ENCODE data around the gene DUOX1.

DNA sequence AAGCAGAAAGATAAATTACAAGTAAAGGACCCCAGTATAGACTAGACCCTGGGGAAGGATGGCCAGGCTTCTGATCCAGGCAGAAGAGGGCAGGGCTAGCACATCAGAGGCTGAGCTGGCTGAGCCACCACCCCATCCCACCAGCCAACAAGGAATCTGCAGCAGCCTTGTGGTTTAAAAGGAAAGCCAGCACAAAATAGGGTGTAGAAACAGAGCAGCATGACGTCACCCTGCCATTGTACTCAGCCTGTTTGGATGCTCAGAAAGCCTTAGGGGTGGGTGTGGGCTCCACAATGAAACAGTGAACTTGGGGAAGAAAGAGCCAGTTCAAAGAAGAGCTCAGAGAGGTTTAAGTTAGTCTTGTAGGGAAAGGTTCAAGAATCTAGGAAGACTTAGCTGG is 28.2 kb downstream of the DUOX1 start:
- TF ChIP-seq POLR2AphosphoS5 (IDR thresholded peaks at IDR 0.05; ENCODE audit: low read depth, low read length) (no peak), SPI1 (IDR thresholded peaks at IDR 0.05; ENCODE audit: low read depth, low read length) (no peak), POLR2A (IDR thresholded peaks at IDR 0.05; ENCODE audit: low read depth, low read length) (no peak)

Data from GM12891 (cell line).